H1 (cell line): ENCODE data around the gene PLXNA4. TPM values are rescaled to one million over a fixed set of nuclear protein-coding genes. Genes with fewer than 3 reads are reported as not detected.

Source experiments
- CTCF ChIA-PET: fragments of 300-600 bp; sonication (Branson Sonifier 250); formaldehyde crosslinking; loops from one replicate; lab custom pipeline; 2021; ENCODE audit not compliant: partially characterized antibody; lab: Charles Lee
- POLR2A ChIA-PET: fragments of 300-600 bp; sonication (Branson Sonifier 250); formaldehyde crosslinking; loops from one replicate; lab custom pipeline; 2021; ENCODE audit warnings: inconsistent platforms; ENCODE audit not compliant: partially characterized antibody; lab: Charles Lee
- DNase-seq, 2 experiments: peaks; one replicate each; pipeline versions ENCODE4 v3.0.0 to v3.0.0-alpha.2; 2010 to 2022; ENCODE audit warnings: low spot score in 2 of 2, low read depth in 1 of 2, mixed read lengths in 1 of 2
- FAIRE-seq: peaks from 2 replicates; lab custom pipeline; 2011; peaks lifted over from hg19 to GRCh38; lab: Jason Lieb, UNC
- H2AFZ ChIP-seq: 2 replicates; pipeline ENCODE4 v1.8.1; 2012; ENCODE audit warnings: low read length, inconsistent platforms
- H2AK5ac ChIP-seq: 2 replicates; pipeline ENCODE4 v1.6.1; 2013; ENCODE audit warnings: low read depth, low read length
- H2BK120ac ChIP-seq: replicated peaks from 2 replicates; pipeline ENCODE3; 2013; ENCODE audit warnings: low read depth, low read length, inconsistent platforms
- H2BK12ac ChIP-seq: 2 replicates; pipeline ENCODE4 v1.6.1; 2013; ENCODE audit warnings: low read depth, low read length
- H2BK15ac ChIP-seq: 2 replicates; pipeline ENCODE4 v1.6.1; 2013; ENCODE audit warnings: low read length
- H2BK20ac ChIP-seq: 2 replicates; pipeline ENCODE4 v1.6.1; 2013; ENCODE audit warnings: low read length
- H2BK5ac ChIP-seq: 2 replicates; pipeline ENCODE4 v1.6.1; 2013; ENCODE audit warnings: low read depth, low read length
- H3K14ac ChIP-seq: 2 replicates; pipeline ENCODE4 v1.6.1; 2013; ENCODE audit warnings: inconsistent platforms; ENCODE audit not compliant: insufficient read length
- H3K18ac ChIP-seq: 2 replicates; pipeline ENCODE4 v1.6.1; 2013; ENCODE audit warnings: low read length; ENCODE audit errors: extremely low read depth
- H3K23ac ChIP-seq: 2 replicates; pipeline ENCODE4 v1.6.1; 2013; ENCODE audit warnings: inconsistent platforms; ENCODE audit not compliant: insufficient read length
- H3K23me2 ChIP-seq: 2 replicates; pipeline ENCODE4 v1.6.1; 2013; ENCODE audit warnings: low read depth, low read length
- H3K27ac ChIP-seq: 2 replicates; pipeline ENCODE4 v1.6.1; 2011; ENCODE audit warnings: low read depth, low read length, inconsistent platforms
- H3K27me3 ChIP-seq, 4 experiments: replicated peaks in 1 of 4; 1 replicate in 1 of 4; 2 replicates in 3 of 4; pipeline versions ENCODE4 v1.6.1 to v1.8.1; 2011 to 2013; ENCODE audit warnings: low read length in 3 of 4, mild to moderate bottlenecking in 3 of 4, inconsistent platforms in 2 of 4, mixed read lengths in 2 of 4, moderate library complexity in 1 of 4; ENCODE audit not compliant: control insufficient read depth in 3 of 4, insufficient read depth in 3 of 4; ENCODE audit errors: extremely low read depth in 1 of 4
- H3K36me3 ChIP-seq, 4 experiments: 2 replicates each; pipeline versions ENCODE4 v1.6.1 to v1.8.1; 2011 to 2013; ENCODE audit warnings: mild to moderate bottlenecking in 4 of 4, low read length in 3 of 4, moderate library complexity in 2 of 4, control low read depth in 1 of 4, inconsistent platforms in 1 of 4; ENCODE audit not compliant: insufficient read depth in 4 of 4, control insufficient read depth in 2 of 4
- H3K4ac ChIP-seq: replicated peaks from 2 replicates; pipeline ENCODE3; 2013; ENCODE audit warnings: low read length, low read depth, mixed read lengths, inconsistent platforms; ENCODE audit not compliant: insufficient read length
- H3K4me1 ChIP-seq, 4 experiments: replicated peaks in 1 of 4; 1 replicate in 1 of 4; 2 replicates in 3 of 4; pipeline versions ENCODE4 v1.6.1 to v1.8.1; 2011 to 2013; ENCODE audit warnings: low read length in 3 of 4, inconsistent platforms in 2 of 4, mixed read lengths in 1 of 4; ENCODE audit not compliant: insufficient read depth in 4 of 4, control insufficient read depth in 3 of 4
- H3K4me2 ChIP-seq, 2 experiments: 2 replicates each; pipeline versions ENCODE4 v1.6.1 to v1.8.1; 2011 to 2013; ENCODE audit warnings: low read depth in 2 of 2, low read length in 2 of 2, control low read depth in 1 of 2, inconsistent platforms in 1 of 2, mild to moderate bottlenecking in 1 of 2; ENCODE audit not compliant: insufficient read depth in 1 of 2
- H3K4me3 ChIP-seq, 4 experiments: fragments of 200-600, 300-600 bp in 1 of 4; sonication (generic), shearing (Covaris generic), sonication (Bioruptor Twin) in 1 of 4; 2 replicates each; pipeline versions ENCODE4 v1.5.1 to v1.8.1; 2011 to 2016; ENCODE audit warnings: low read length in 4 of 4, low read depth in 3 of 4, control low read depth in 2 of 4, inconsistent platforms in 2 of 4, mild to moderate bottlenecking in 2 of 4, mixed read lengths in 1 of 4, moderate library complexity in 1 of 4; ENCODE audit not compliant: insufficient read depth in 2 of 4; ENCODE audit errors: extremely low read depth in 1 of 4
- H3K56ac ChIP-seq: replicated peaks from 2 replicates; pipeline ENCODE3; 2013; ENCODE audit warnings: low read depth, mild to moderate bottlenecking, mixed read lengths, low read length, inconsistent platforms; ENCODE audit not compliant: insufficient read length
- H3K79me1 ChIP-seq: 2 replicates; pipeline ENCODE4 v1.6.1; 2013; ENCODE audit warnings: low read depth, low read length, control low read depth
- H3K79me2 ChIP-seq, 2 experiments: 2 replicates each; pipeline versions ENCODE4 v1.6.1 to v1.8.1; 2012 to 2013; ENCODE audit warnings: low read length in 2 of 2, mild to moderate bottlenecking in 2 of 2, inconsistent platforms in 1 of 2; ENCODE audit not compliant: insufficient read depth in 2 of 2, control insufficient read depth in 1 of 2
- H3K9ac ChIP-seq, 4 experiments: replicated peaks in 1 of 4; 1 replicate in 1 of 4; 2 replicates in 3 of 4; pipeline versions ENCODE4 v1.6.1 to v1.8.1; 2011 to 2013; ENCODE audit warnings: low read depth in 3 of 4, low read length in 3 of 4, control low read depth in 2 of 4, mild to moderate bottlenecking in 2 of 4, moderate library complexity in 2 of 4, inconsistent platforms in 1 of 4; ENCODE audit errors: extremely low read depth in 1 of 4
- H3K9me3 ChIP-seq, 2 experiments: 2 replicates each; pipeline versions ENCODE4 v1.6.1 to v1.8.1; 2012 to 2013; ENCODE audit warnings: mild to moderate bottlenecking in 2 of 2, moderate library complexity in 2 of 2, control low read depth in 1 of 2, inconsistent platforms in 1 of 2, low read depth in 1 of 2, low read length in 1 of 2, mixed read lengths in 1 of 2; ENCODE audit not compliant: insufficient read depth in 2 of 2
- H4K20me1 ChIP-seq, 2 experiments: replicated peaks in 1 of 2; 2 replicates each; pipeline versions ENCODE3 to v1.8.1; 2011 to 2013; ENCODE audit warnings: inconsistent platforms in 2 of 2, low read length in 2 of 2, mild to moderate bottlenecking in 1 of 2; ENCODE audit not compliant: insufficient read depth in 2 of 2, control insufficient read depth in 1 of 2
- H4K5ac ChIP-seq: 2 replicates; pipeline ENCODE4 v1.6.1; 2013; ENCODE audit warnings: low read length, low read depth, mixed read lengths, inconsistent platforms; ENCODE audit not compliant: insufficient read length
- H4K8ac ChIP-seq: 2 replicates; pipeline ENCODE4 v1.8.0; 2013; ENCODE audit warnings: mild to moderate bottlenecking, moderate library complexity, low read length, inconsistent platforms; ENCODE audit not compliant: insufficient read depth; ENCODE audit errors: extremely low read depth
- H4K91ac ChIP-seq: replicated peaks from 2 replicates; pipeline ENCODE3; 2013; ENCODE audit warnings: low read length, mixed read lengths, inconsistent platforms; ENCODE audit not compliant: insufficient read length
- BRCA1 ChIP-seq: IDR thresholded peaks from 2 replicates; pipeline ENCODE4 v1.6.1; 2012; ENCODE audit warnings: low read depth, low read length, improper control_type of control experiment
- CBX8 ChIP-seq: fragments of 300-800, 300-1000 bp; sonication (generic); IDR thresholded peaks from 2 replicates; pipeline ENCODE4 v1.7.1; 2016; ENCODE audit warnings: low read depth, low read length, borderline replicate concordance
- EGR1 ChIP-seq: IDR thresholded peaks from 2 replicates; pipeline ENCODE4 v1.6.1; 2011; ENCODE audit warnings: low read depth, low read length, borderline replicate concordance
- EP300 ChIP-seq, 2 experiments: IDR thresholded peaks; 1 replicate in 1 of 2; 2 replicates in 1 of 2; pipeline ENCODE4 v1.6.1; 2011 to 2012; ENCODE audit warnings: low read depth in 2 of 2, low read length in 2 of 2, mild to moderate bottlenecking in 2 of 2, borderline replicate concordance in 1 of 2, inconsistent platforms in 1 of 2, moderate library complexity in 1 of 2
- HDAC6 ChIP-seq: IDR thresholded peaks from one replicate; pipeline ENCODE4 v1.7.1; 2012; ENCODE audit warnings: low read depth, mild to moderate bottlenecking, inconsistent platforms, low read length, moderate library complexity
- JUND ChIP-seq: IDR thresholded peaks from 2 replicates; pipeline ENCODE4 v1.6.1; 2011; ENCODE audit warnings: mild to moderate bottlenecking, improper control_type of control experiment, low read length
- KDM4A ChIP-seq: IDR thresholded peaks from one replicate; pipeline ENCODE4 v1.7.1; 2012; ENCODE audit warnings: low read depth, mild to moderate bottlenecking, moderate library complexity, low read length, inconsistent platforms; ENCODE audit not compliant: severe bottlenecking
- POLR2A ChIP-seq, 2 experiments: IDR thresholded peaks; 1 replicate in 1 of 2; 2 replicates in 1 of 2; pipeline ENCODE4 v1.6.1; 2011; ENCODE audit warnings: low read depth in 2 of 2, low read length in 2 of 2, mild to moderate bottlenecking in 2 of 2; ENCODE audit errors: control extremely low read depth in 1 of 2
- TAF1 ChIP-seq: IDR thresholded peaks from 2 replicates; pipeline ENCODE4 v1.6.1; 2011; ENCODE audit warnings: mild to moderate bottlenecking, low read depth, low read length
- TBP ChIP-seq: IDR thresholded peaks from 2 replicates; pipeline ENCODE4 v1.6.1; 2011; ENCODE audit warnings: low read depth, low read length, improper control_type of control experiment
- TEAD4 ChIP-seq: IDR thresholded peaks from 2 replicates; pipeline ENCODE4 v1.6.1; 2012; ENCODE audit warnings: low read depth, low read length, inconsistent platforms, mixed read lengths
- WGBS, 2 experiments: shearing (Covaris generic) in 1 of 2; methylation state at CpG; one replicate each; pipeline versions ENCODE4 v1.1.6 to v1.1.7; 2013 to 2015; ENCODE audit warnings: low lambda C conversion rate in 2 of 2, mixed read lengths in 2 of 2, inconsistent platforms in 1 of 2, low coverage in 1 of 2, missing lambda C conversion rate in 1 of 2; ENCODE audit not compliant: insufficient replicate concordance in 2 of 2, insufficient coverage in 1 of 2, insufficient read length in 1 of 2; ENCODE audit errors: extremely low coverage in 1 of 2, missing lambda C conversion rate in 1 of 2; 5-methylcytosine and 5-hydroxymethylcytosine counted together
- polyA plus RNA-seq, 7 experiments: library from polyadenylated mRNA; depleted of rRNA in 3 of 7; stranded (reverse) in 5 of 7; unstranded in 2 of 7; fragments of >200 nt in 5 of 7; fragments of 200-250 nt in 2 of 7; gene quantifications; 1 replicate in 5 of 7; 2 replicates in 1 of 7; 4 replicates in 1 of 7; pipeline versions ENCODE4 v1.2.1 to v1.2.3, GENCODE V29; 2011 to 2013; ENCODE audit warnings: missing spikeins in 2 of 7, mixed read lengths in 2 of 7
- total RNA-seq: library from RNA; stranded (reverse); fragmentation: NEBNext Ultra II Directional; extraction: Animal tissue kit (Norgen Biotek cat#: 25700); gene quantifications from 2 replicates; pipeline ENCODE4 v1.2.1, GENCODE V29; 2021
- TF ChIP-seq, protein P1 (sequence below): IDR thresholded peaks from 2 replicates; pipeline ENCODE4 v1.6.1; 2012; ENCODE audit warnings: low read length, inconsistent platforms
- TF ChIP-seq, protein P2 (sequence below): IDR thresholded peaks from 2 replicates; pipeline ENCODE4 v1.6.1; 2011; ENCODE audit warnings: low read depth, mild to moderate bottlenecking, low read length; ENCODE audit not compliant: insufficient read depth

Gene PLXNA4
- total and polyA plus RNA-seq, 2 of the 8 experiments (the other 6 are each of a cell fraction or from before 2014, with no cell fraction given), result 0.76 to 0.79 TPM

DNA sequence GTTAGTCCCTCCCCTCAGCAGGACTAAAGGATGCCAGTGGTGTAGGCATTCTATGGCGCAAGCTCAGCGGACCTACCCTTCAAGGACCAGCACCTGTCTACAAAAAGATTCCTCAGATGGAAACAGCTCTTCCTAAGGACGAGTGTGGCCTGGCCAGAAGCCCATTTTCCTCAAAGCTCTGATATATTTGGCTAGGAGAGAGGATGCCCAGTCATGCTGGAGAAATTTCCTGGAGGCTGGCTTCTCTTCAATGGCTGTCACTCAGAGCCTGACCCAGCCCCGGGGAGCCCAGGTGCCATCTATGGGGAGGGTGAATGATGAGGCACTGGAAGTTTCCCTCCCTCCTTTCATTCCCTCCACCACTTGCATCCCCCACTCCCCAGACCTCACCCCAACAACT, 111.5 kb downstream of the PLXNA4 start:
- H2AK5ac ChIP-seq, result no peak overlapping the region
- H2BK120ac ChIP-seq, result no peak overlapping the region
- H3K27me3 ChIP-seq, result no peaks in the 10 kb centered on the region; a peak in 1 of 7 replicates
- no peak overlapping the region; the same call in 1 of the 2 replicates for H2BK15ac ChIP-seq
- no peak overlapping the region for H3K4me3 ChIP-seq
- no peak overlapping the region for H2BK20ac ChIP-seq
- no peak overlapping the region for H2AFZ ChIP-seq
- CTCF ChIA-PET, result interaction anchor here (0.6 kb wide), 1 partner anchor 1435 kb away, joined by 3 read pairs; no protein-coding TSS in a partner anchor
- no peaks in the 10 kb centered on the region for H3K79me2 ChIP-seq
- 97% methylated on average over 4 of the region's 4 CpGs; no CpG with 5 or more reads in 1 of the 2 experiments for WGBS, 2 experiments
- no peak overlapping the region for H3K23ac ChIP-seq
- H4K8ac ChIP-seq, result no peak overlapping the region
- no peak overlapping the region for H4K5ac ChIP-seq
- no peak for DNase-seq
- no peak overlapping the region for H4K91ac ChIP-seq
- no peaks in the 10 kb centered on the region for H3K36me3 ChIP-seq
- no peak overlapping the region for H2BK5ac ChIP-seq
- H2BK12ac ChIP-seq, result no peak overlapping the region
- H3K9ac ChIP-seq, result no peak overlapping the region
- H3K56ac ChIP-seq, result no peak overlapping the region
- no peaks in the 10 kb centered on the region for H3K79me1 ChIP-seq
- no peaks in the 10 kb centered on the region for H3K9me3 ChIP-seq
- no peak overlapping the region for H3K18ac ChIP-seq
- no peak overlapping the region for H3K4ac ChIP-seq
- POLR2A ChIA-PET, result no interaction called here
- no peaks in the 10 kb centered on the region for H3K23me2 ChIP-seq
- H3K4me1 ChIP-seq, result peaks cover 0 to 7% (median 2%) of the 10 kb centered on the region in 4 experiments; a peak in 4 of 7 replicates
- no peak overlapping the region for H3K27ac ChIP-seq
- no peak overlapping the region for H3K4me2 ChIP-seq
- FAIRE-seq, result no peak
- no peak overlapping the region for H3K14ac ChIP-seq
- H4K20me1 ChIP-seq, result no peaks in the 10 kb centered on the region
- TF ChIP-seq CBX8 (no peak), EP300 (IDR thresholded peaks at IDR 0.05; ENCODE audit: borderline replicate concordance in 1 of 2, low read depth in 2 of 2, low read length in 2 of 2) (no peak), TBP (no peak), JUND (no peak), HDAC6 (no peak), TAF1 (no peak), POLR2A (IDR thresholded peaks at IDR 0.05; ENCODE audit: control extremely low read depth in 1 of 2, low read depth in 2 of 2, low read length in 2 of 2) (no peak), BRCA1 (no peak), TEAD4 (no peak), EGR1 (no peak), KDM4A (no peak)
- TF ChIP-seq, protein P1, sequence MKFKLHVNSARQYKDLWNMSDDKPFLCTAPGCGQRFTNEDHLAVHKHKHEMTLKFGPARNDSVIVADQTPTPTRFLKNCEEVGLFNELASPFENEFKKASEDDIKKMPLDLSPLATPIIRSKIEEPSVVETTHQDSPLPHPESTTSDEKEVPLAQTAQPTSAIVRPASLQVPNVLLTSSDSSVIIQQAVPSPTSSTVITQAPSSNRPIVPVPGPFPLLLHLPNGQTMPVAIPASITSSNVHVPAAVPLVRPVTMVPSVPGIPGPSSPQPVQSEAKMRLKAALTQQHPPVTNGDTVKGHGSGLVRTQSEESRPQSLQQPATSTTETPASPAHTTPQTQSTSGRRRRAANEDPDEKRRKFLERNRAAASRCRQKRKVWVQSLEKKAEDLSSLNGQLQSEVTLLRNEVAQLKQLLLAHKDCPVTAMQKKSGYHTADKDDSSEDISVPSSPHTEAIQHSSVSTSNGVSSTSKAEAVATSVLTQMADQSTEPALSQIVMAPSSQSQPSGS, result no peak
- TF ChIP-seq, protein P2, sequence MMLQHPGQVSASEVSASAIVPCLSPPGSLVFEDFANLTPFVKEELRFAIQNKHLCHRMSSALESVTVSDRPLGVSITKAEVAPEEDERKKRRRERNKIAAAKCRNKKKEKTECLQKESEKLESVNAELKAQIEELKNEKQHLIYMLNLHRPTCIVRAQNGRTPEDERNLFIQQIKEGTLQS, result no peak
